HepG2 (cell line): ENCODE results near the gene NINJ2. TPM values are rescaled to one million over a fixed set of nuclear protein-coding genes. Genes with fewer than 3 reads are reported as not detected.

Experiments
- CENPT ChIP-seq: sonication (generic); formaldehyde crosslinking; IDR thresholded peaks from 2 replicates; pipeline ENCODE4 v1.8.0; 2022; ENCODE audit warnings: low read depth, mild to moderate bottlenecking, moderate library complexity, missing genetic modification reagents
- DRAP1 ChIP-seq: IDR thresholded peaks from 2 replicates; pipeline ENCODE4 v1.6.1; 2016; ENCODE audit warnings: missing genetic modification reagents, missing compliant biosample characterization
- EEA1 ChIP-seq: sonication (generic); formaldehyde crosslinking; IDR thresholded peaks from 2 replicates; pipeline ENCODE4 v1.5.1; 2020; ENCODE audit warnings: mild to moderate bottlenecking, missing genetic modification reagents, borderline replicate concordance
- FOXP1 ChIP-seq, 2 experiments: fragments of 450-650 bp in 1 of 2; IDR thresholded peaks; 2 replicates each; pipeline ENCODE4 v1.6.1; 2017 to 2018; ENCODE audit warnings: antibody characterized with exemption in 1 of 2
- HMGA1 ChIP-seq: sonication (generic); formaldehyde crosslinking; conservative IDR thresholded peaks from 2 replicates; pipeline ENCODE4 v1.4.0; 2020; ENCODE audit warnings: missing genetic modification reagents
- HNRNPLL ChIP-seq: fragments of 200-400 bp; formaldehyde crosslinking; IDR thresholded peaks from 2 replicates; pipeline ENCODE4 v1.6.1; 2017; ENCODE audit warnings: mild to moderate bottlenecking, low read depth, low read length; ENCODE audit not compliant: poor library complexity, severe bottlenecking
- NFIB ChIP-seq: sonication (generic); formaldehyde crosslinking; IDR thresholded peaks from 2 replicates; pipeline ENCODE4 v1.9.0; 2021; ENCODE audit warnings: missing genetic modification reagents, mild to moderate bottlenecking, borderline replicate concordance
- POGZ ChIP-seq: sonication (generic); formaldehyde crosslinking; IDR thresholded peaks from 2 replicates; pipeline ENCODE4 v1.4.0; 2020; ENCODE audit warnings: mild to moderate bottlenecking, missing genetic modification reagents
- POLR2AphosphoS2 ChIP-seq: IDR thresholded peaks from 2 replicates; pipeline ENCODE4 v1.6.1; 2011; ENCODE audit warnings: low read depth, low read length, improper control_type of control experiment
- TOE1 ChIP-seq: sonication (generic); formaldehyde crosslinking; IDR thresholded peaks from 2 replicates; pipeline ENCODE4 v1.4.0; 2020; ENCODE audit warnings: mild to moderate bottlenecking, missing genetic modification reagents
- ZNF329 ChIP-seq: sonication (generic); formaldehyde crosslinking; IDR thresholded peaks from 2 replicates; pipeline ENCODE4 v1.9.0; 2021; ENCODE audit warnings: low read depth, mild to moderate bottlenecking, missing genetic modification reagents
- ZSCAN21 ChIP-seq: sonication (generic); formaldehyde crosslinking; IDR thresholded peaks from 2 replicates; pipeline ENCODE4 v1.8.0; 2022; ENCODE audit warnings: mild to moderate bottlenecking, missing genetic modification reagents, moderate library complexity, borderline replicate concordance
- polyA plus RNA-seq, 8 experiments: library from polyadenylated mRNA; depleted of rRNA in 3 of 8; stranded (reverse) in 7 of 8; unstranded in 1 of 8; fragments of >200 nt; fragmentation: Illumina TruSeq in 4 of 8; extraction: Trizol in 4 of 8; gene quantifications; 2 replicates each; pipeline versions ENCODE4 v1.2.1 to v1.2.3, GENCODE V29; 2011 to 2016; ENCODE audit warnings: low read depth in 4 of 8, missing spikeins in 1 of 8, mixed read lengths in 1 of 8; ENCODE audit not compliant: insufficient read depth in 1 of 8
- total RNA-seq, 5 experiments: library from RNA; depleted of rRNA; stranded (reverse); fragments of >200 nt; fragmentation: Illumina TruSeq; extraction: Trizol; gene quantifications; 2 replicates each; pipeline ENCODE4 v1.2.3, GENCODE V29; 2016; ENCODE audit warnings: low read depth in 1 of 5
- TF ChIP-seq, protein P1 (sequence below): sonication (generic); formaldehyde crosslinking; IDR thresholded peaks from 2 replicates; pipeline ENCODE4 v1.8.0; 2022; ENCODE audit warnings: mild to moderate bottlenecking, missing genetic modification reagents; ENCODE audit not compliant: insufficient replicate concordance
- TF ChIP-seq, protein P2 (sequence below): IDR thresholded peaks from 2 replicates; pipeline ENCODE4 v1.6.1; 2016; ENCODE audit warnings: low read depth, control low read depth
- TF ChIP-seq, protein P3 (sequence below): sonication (generic); formaldehyde crosslinking; IDR thresholded peaks from 2 replicates; pipeline ENCODE4 v1.4.0; 2020; ENCODE audit warnings: missing genetic modification reagents, borderline replicate concordance
- TF ChIP-seq, protein P4 (sequence below): sonication (generic); formaldehyde crosslinking; IDR thresholded peaks from 2 replicates; pipeline ENCODE4 v1.8.1; 2023; ENCODE audit warnings: missing genetic modification reagents, inconsistent platforms, borderline replicate concordance
- TF ChIP-seq, protein P5 (sequence below): sonication (generic); formaldehyde crosslinking; IDR thresholded peaks from 2 replicates; pipeline ENCODE4 v1.4.0; 2020; ENCODE audit warnings: mild to moderate bottlenecking, missing genetic modification reagents

The NINJ2 gene
- total and polyA plus RNA-seq, 2 of the 13 experiments (the other 11 are each of a cell fraction or from before 2014, with no cell fraction given), result 0.62 to 3.8 TPM

DNA sequence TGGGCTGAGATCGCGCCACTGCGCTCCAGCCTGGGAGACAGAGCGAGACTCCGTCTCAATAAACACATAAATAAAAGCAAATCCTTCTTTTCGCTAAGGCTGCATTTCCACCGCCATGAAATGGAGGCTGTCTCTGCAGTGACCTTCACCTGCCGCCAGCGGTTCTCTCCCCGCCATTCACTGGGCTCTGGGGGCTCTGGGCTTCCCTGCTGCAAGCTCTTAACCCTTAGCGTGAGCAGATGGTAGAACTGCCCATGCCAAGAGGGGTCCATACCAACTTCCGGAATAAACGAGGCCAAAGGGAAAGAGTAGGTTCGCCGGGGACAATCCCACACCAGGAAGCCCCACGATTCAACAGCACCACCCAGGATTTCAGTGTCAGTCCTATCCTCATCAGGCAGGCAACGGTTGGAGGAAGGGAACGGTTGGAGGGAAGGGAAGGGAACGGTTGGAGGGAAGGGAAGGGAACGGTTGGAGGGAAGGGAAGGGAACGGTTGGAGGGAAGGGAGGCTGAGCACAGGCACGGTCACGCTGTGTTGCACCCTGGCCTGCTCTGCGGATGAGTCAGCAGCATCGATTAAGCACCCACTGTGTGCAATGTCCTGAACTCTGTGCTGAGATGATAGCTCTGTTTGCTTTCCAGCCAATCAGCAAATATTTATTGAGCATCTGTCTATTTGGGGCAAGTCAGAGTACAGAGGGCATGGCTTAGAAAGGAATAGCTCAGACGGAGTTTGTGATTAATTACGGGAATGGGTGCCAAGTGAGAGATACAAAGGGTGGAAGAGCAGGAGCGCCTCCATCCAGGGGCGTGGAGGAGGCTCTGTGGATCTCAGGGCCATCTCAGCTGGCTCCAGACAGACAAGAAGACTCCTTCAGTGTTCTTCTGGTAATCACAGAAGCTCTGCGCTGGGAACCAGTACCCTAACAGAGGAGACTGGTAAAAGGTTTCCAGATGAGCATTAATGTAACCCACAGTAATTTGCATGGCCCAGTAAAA is 77.9 kb downstream of the NINJ2 start (continued):
- TF ChIP-seq ZNF329 (CRISPR knock-in tag), result no peak
- no peak for TF ChIP-seq POLR2AphosphoS2
- TF ChIP-seq, protein P1, sequence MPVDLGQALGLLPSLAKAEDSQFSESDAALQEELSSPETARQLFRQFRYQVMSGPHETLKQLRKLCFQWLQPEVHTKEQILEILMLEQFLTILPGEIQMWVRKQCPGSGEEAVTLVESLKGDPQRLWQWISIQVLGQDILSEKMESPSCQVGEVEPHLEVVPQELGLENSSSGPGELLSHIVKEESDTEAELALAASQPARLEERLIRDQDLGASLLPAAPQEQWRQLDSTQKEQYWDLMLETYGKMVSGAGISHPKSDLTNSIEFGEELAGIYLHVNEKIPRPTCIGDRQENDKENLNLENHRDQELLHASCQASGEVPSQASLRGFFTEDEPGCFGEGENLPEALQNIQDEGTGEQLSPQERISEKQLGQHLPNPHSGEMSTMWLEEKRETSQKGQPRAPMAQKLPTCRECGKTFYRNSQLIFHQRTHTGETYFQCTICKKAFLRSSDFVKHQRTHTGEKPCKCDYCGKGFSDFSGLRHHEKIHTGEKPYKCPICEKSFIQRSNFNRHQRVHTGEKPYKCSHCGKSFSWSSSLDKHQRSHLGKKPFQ, result no peak
- TF ChIP-seq TOE1, result no peak
- TF ChIP-seq, protein P2, sequence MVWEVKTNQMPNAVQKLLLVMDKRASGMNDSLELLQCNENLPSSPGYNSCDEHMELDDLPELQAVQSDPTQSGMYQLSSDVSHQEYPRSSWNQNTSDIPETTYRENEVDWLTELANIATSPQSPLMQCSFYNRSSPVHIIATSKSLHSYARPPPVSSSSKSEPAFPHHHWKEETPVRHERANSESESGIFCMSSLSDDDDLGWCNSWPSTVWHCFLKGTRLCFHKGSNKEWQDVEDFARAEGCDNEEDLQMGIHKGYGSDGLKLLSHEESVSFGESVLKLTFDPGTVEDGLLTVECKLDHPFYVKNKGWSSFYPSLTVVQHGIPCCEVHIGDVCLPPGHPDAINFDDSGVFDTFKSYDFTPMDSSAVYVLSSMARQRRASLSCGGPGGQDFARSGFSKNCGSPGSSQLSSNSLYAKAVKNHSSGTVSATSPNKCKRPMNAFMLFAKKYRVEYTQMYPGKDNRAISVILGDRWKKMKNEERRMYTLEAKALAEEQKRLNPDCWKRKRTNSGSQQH (CRISPR knock-in tag), result peak; percentile 57; the same call in 1 of the 2 replicates
- TF ChIP-seq, protein P3, sequence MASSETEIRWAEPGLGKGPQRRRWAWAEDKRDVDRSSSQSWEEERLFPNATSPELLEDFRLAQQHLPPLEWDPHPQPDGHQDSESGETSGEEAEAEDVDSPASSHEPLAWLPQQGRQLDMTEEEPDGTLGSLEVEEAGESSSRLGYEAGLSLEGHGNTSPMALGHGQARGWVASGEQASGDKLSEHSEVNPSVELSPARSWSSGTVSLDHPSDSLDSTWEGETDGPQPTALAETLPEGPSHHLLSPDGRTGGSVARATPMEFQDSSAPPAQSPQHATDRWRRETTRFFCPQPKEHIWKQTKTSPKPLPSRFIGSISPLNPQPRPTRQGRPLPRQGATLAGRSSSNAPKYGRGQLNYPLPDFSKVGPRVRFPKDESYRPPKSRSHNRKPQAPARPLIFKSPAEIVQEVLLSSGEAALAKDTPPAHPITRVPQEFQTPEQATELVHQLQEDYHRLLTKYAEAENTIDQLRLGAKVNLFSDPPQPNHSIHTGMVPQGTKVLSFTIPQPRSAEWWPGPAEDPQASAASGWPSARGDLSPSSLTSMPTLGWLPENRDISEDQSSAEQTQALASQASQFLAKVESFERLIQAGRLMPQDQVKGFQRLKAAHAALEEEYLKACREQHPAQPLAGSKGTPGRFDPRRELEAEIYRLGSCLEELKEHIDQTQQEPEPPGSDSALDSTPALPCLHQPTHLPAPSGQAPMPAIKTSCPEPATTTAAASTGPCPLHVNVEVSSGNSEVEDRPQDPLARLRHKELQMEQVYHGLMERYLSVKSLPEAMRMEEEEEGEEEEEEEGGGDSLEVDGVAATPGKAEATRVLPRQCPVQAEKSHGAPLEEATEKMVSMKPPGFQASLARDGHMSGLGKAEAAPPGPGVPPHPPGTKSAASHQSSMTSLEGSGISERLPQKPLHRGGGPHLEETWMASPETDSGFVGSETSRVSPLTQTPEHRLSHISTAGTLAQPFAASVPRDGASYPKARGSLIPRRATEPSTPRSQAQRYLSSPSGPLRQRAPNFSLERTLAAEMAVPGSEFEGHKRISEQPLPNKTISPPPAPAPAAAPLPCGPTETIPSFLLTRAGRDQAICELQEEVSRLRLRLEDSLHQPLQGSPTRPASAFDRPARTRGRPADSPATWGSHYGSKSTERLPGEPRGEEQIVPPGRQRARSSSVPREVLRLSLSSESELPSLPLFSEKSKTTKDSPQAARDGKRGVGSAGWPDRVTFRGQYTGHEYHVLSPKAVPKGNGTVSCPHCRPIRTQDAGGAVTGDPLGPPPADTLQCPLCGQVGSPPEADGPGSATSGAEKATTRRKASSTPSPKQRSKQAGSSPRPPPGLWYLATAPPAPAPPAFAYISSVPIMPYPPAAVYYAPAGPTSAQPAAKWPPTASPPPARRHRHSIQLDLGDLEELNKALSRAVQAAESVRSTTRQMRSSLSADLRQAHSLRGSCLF (CRISPR knock-in tag), result no peak
- TF ChIP-seq, protein P4, sequence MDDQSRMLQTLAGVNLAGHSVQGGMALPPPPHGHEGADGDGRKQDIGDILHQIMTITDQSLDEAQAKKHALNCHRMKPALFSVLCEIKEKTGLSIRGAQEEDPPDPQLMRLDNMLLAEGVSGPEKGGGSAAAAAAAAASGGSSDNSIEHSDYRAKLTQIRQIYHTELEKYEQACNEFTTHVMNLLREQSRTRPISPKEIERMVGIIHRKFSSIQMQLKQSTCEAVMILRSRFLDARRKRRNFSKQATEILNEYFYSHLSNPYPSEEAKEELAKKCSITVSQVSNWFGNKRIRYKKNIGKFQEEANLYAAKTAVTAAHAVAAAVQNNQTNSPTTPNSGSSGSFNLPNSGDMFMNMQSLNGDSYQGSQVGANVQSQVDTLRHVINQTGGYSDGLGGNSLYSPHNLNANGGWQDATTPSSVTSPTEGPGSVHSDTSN (CRISPR knock-in tag), result no peak
- TF ChIP-seq DRAP1, result peak; percentile 55; the same call in 1 of the 2 replicates
- no peak for TF ChIP-seq HMGA1 (CRISPR knock-in tag)
- no peak for TF ChIP-seq NFIB
- peak; percentile 95 for TF ChIP-seq POGZ (CRISPR knock-in tag)
- no peak for TF ChIP-seq CENPT (CRISPR knock-in tag)
- TF ChIP-seq HNRNPLL, result no peak
- TF ChIP-seq FOXP1 (IDR thresholded peaks at IDR 0.05), result no peak
- peak; percentile 82 for TF ChIP-seq FOXP1 (CRISPR knock-in tag; IDR thresholded peaks at IDR 0.05)
- TF ChIP-seq, protein P5, sequence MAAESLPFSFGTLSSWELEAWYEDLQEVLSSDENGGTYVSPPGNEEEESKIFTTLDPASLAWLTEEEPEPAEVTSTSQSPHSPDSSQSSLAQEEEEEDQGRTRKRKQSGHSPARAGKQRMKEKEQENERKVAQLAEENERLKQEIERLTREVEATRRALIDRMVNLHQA (CRISPR knock-in tag), result no peak
- no peak; the same call in 1 of the 2 replicates for TF ChIP-seq EEA1 (CRISPR knock-in tag)
- TF ChIP-seq ZSCAN21, result peak; percentile 75; the same call in 1 of the 2 replicates
